ENCODE measurements around the gene CDC27.

CDC27 gene

DNA sequence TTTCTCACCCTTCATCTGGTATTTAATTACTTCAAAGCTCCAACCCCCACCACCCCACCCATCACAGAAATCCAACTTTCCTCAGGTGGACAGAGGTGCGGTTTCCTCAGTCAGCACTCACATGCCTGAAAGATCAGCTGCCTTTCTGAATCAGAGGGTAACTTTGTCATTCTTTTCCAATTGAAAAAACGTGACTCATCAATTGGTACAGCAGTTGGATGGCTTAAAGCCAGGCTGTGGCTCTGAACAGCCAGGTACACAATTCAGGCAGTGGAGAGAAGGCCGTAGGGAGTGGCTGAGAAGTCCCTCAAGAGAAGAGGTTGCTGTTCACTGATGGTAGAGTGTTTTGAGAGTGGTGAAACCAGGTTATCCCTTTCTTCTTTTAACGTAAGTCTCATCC, 118.8 kb downstream of the CDC27 start:
- peak; percentile 64 for DNase-seq (ENCODE audit: low read depth)
